Osteocyte (in vitro differentiated cells): ENCODE measurements around the gene CACNA2D3. TPM values are rescaled to one million over a fixed set of nuclear protein-coding genes. Genes with fewer than 3 reads are reported as not detected.
"Not testable (repeated sequence)": the region's sequence is repeated elsewhere in the genome, so short reads cannot be mapped to it uniquely, and the experiment has no call there.

Source experiments
- DNase-seq: peaks from one replicate; pipeline ENCODE4 v3.0.0; 2021; ENCODE audit warnings: mixed read lengths; ENCODE audit not compliant: unreplicated experiment; ENCODE audit errors: extremely low spot score
- H3K27ac Mint-ChIP-seq: one replicate; pipeline ENCODE4 v1.8.0; 2021; ENCODE audit warnings: mild to moderate bottlenecking, mixed read lengths; ENCODE audit not compliant: unreplicated experiment
- H3K27me3 Mint-ChIP-seq: one replicate; pipeline ENCODE4 v1.8.0; 2021; ENCODE audit warnings: mixed read lengths; ENCODE audit not compliant: unreplicated experiment
- H3K36me3 Mint-ChIP-seq: one replicate; pipeline ENCODE4 v1.8.0; 2021; ENCODE audit warnings: mixed read lengths; ENCODE audit not compliant: unreplicated experiment
- H3K4me1 Mint-ChIP-seq: one replicate; pipeline ENCODE4 v1.8.0; 2021; ENCODE audit warnings: mixed read lengths; ENCODE audit not compliant: unreplicated experiment
- H3K4me3 Mint-ChIP-seq: one replicate; pipeline ENCODE4 v1.8.0; 2021; ENCODE audit warnings: mild to moderate bottlenecking, moderate library complexity, mixed read lengths; ENCODE audit not compliant: unreplicated experiment
- H3K9me3 Mint-ChIP-seq: one replicate; pipeline ENCODE4 v1.8.0; 2021; ENCODE audit warnings: mixed read lengths; ENCODE audit not compliant: unreplicated experiment
- CTCF ChIP-seq: fragments of 200-600 bp; sonication (generic); IDR thresholded peaks from 2 replicates; pipeline ENCODE4 v1.5.0; 2021; ENCODE audit warnings: antibody characterized with exemption, mild to moderate bottlenecking, moderate library complexity
- total RNA-seq: library from RNA; stranded (reverse); gene quantifications from 2 replicates; pipeline ENCODE4 v1.2.1, GENCODE V29; 2021

Gene CACNA2D3
- total RNA-seq, 1 donor from 2014 or later = 0.46 TPM

GRCh38 chr3:54977439-54977838 lies 855.1 kb downstream of the CACNA2D3 start:
- Mint-ChIP-seq H3K36me3 (no peaks in the 10 kb centered on the region), H3K27me3 (no peaks in the 10 kb centered on the region), H3K9me3 (peaks cover 3% of the 10 kb centered on the region), H3K4me3 (no peak overlapping the region), H3K27ac (no peak overlapping the region), H3K4me1 (peaks cover 4% of the 10 kb centered on the region)
- no peak for DNase-seq
- no peak for TF ChIP-seq CTCF

- not testable (repeated sequence) for DNase-seq, H3K4me1 Mint-ChIP-seq, H3K36me3 Mint-ChIP-seq, H3K4me3 Mint-ChIP-seq, H3K27me3 Mint-ChIP-seq, H3K9me3 Mint-ChIP-seq, H3K27ac Mint-ChIP-seq
Observed at GRCh38 chr3:54977946-54978345, 855.6 kb downstream of the CACNA2D3 start.

GRCh38 chr3:54982807-54983206 lies 860.5 kb downstream of the CACNA2D3 start:
- no peak for DNase-seq
- Mint-ChIP-seq H3K4me1 (peaks cover 9% of the 10 kb centered on the region), H3K4me3 (no peak overlapping the region), H3K27me3 (no peaks in the 10 kb centered on the region), H3K27ac (no peak overlapping the region), H3K9me3 (peaks cover 3% of the 10 kb centered on the region), H3K36me3 (no peaks in the 10 kb centered on the region)
- TF ChIP-seq CTCF = no peak

GRCh38 chr3:54983266-54984099 lies 861.1 kb downstream of the CACNA2D3 start:
- peaks cover 3% of the 10 kb centered on the region for H3K9me3 Mint-ChIP-seq
- H3K4me1 Mint-ChIP-seq = peaks cover 15% of the 10 kb centered on the region
- no peak for DNase-seq
- TF ChIP-seq CTCF = no peak
- no peak overlapping the region for H3K4me3 Mint-ChIP-seq
- H3K27me3 Mint-ChIP-seq = no peaks in the 10 kb centered on the region
- no peak overlapping the region for H3K27ac Mint-ChIP-seq
- H3K36me3 Mint-ChIP-seq = no peaks in the 10 kb centered on the region

GRCh38 chr3:54985856-54986255 lies 863.5 kb downstream of the CACNA2D3 start:
- H3K4me1 Mint-ChIP-seq = peaks cover 28% of the 10 kb centered on the region
- no peak overlapping the region for H3K4me3 Mint-ChIP-seq
- no peaks in the 10 kb centered on the region for H3K9me3 Mint-ChIP-seq
- no peaks in the 10 kb centered on the region for H3K36me3 Mint-ChIP-seq
- no peaks in the 10 kb centered on the region for H3K27me3 Mint-ChIP-seq
- DNase-seq = no peak
- TF ChIP-seq CTCF = no peak
- no peak overlapping the region for H3K27ac Mint-ChIP-seq
